ENCODE results near the gene LRMDA.

Gene LRMDA

GRCh38 chr10:76301950-76302349 lies 870.5 kb downstream of the LRMDA start:
- no peak for DNase-seq

DNA sequence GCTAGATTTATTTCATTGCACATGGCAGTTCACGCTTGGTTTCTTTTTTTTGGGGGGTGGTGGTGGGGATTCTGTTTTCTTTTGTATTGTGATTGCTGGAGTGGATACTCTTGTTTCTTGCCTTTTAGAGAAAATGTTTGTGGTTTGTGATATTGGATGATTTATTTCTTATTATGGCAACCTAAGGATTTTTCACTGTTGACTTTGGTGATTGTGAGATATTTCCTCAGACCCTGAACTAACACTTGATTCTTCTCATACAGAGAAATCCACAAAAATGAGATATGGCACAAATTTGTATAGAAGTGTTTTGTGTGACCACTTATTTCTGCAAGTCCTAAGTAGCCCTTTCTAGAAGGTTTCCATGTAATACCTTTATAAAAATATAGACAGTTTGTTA lies 871.1 kb downstream of the LRMDA start:
- DNase-seq = no peak

GRCh38 chr10:76302961-76303630 lies 871.7 kb downstream of the LRMDA start:
- DNase-seq = no peak

GRCh38 chr10:76303682-76304316 lies 872.4 kb downstream of the LRMDA start:
- peak; percentile 38 for DNase-seq

- DNase-seq = no peak
Measured at GRCh38 chr10:76305930-76306615, 874.6 kb downstream of the LRMDA start.

- DNase-seq = no peak
Measured at GRCh38 chr10:76306856-76307255, 875.4 kb downstream of the LRMDA start.

GRCh38 chr10:76309070-76309469 lies 877.6 kb downstream of the LRMDA start:
- no peak for DNase-seq

GRCh38 chr10:76309741-76310587 lies 878.5 kb downstream of the LRMDA start:
- no peak for DNase-seq

GRCh38 chr10:76310588-76311080 lies 879.2 kb downstream of the LRMDA start:
- DNase-seq = no peak

GRCh38 chr10:76311752-76312636 lies 880.6 kb downstream of the LRMDA start:
- DNase-seq = no peak

DNA sequence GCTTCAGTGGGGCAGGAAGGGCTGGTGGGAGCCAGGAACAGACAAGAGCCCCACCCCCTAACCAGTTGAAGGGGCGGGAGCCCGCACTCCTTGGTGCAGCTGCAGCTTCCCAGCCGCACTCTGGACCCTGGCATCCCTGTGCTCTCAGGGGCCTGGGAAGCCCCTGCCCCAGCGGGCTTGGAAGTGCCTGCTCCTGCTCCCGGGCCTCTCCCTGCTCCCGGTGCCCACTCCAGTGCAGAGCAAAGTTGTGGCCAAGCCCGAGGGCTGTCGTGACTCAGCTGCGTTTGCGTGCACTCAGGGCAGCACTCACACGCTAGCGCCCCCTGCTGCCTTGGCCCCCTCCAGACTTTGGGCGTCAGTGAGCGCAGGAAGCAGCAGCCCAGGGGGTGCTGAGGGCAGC lies 883.8 kb downstream of the LRMDA start:
- DNase-seq = no peak

GRCh38 chr10:76316234-76316633 lies 884.8 kb downstream of the LRMDA start:
- DNase-seq = no peak

- DNase-seq = no peak
Measured at GRCh38 chr10:76317078-76317477, 885.7 kb downstream of the LRMDA start.

- DNase-seq = no peak
Measured at GRCh38 chr10:76318211-76318610, 886.8 kb downstream of the LRMDA start.

DNA sequence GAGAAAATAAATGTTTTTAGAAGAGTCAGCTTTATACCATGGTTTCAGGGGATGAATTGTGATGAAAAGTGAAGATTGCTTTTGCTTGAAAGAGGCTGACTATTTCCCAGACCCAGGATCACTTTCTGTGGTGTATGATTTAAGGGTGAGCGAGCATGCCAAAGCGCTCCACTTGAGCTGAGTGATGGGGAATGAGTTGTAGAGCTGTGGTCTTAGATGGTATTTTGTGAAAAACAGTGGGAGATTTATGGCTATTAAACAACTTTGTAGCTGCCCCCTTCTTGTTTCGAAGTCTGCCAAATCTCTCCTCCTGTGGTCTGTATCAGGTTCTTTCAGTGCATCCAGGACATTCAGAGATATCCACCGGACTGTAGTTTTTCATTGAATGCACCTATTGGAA lies 888.2 kb downstream of the LRMDA start:
- DNase-seq = no peak

- no peak for DNase-seq
Measured at GRCh38 chr10:76324283-76324682, 892.9 kb downstream of the LRMDA start.

- no peak for DNase-seq
Measured at GRCh38 chr10:76327441-76327840, 896.0 kb downstream of the LRMDA start.

- DNase-seq = no peak
Measured at GRCh38 chr10:76328348-76328747, 896.9 kb downstream of the LRMDA start.

DNA sequence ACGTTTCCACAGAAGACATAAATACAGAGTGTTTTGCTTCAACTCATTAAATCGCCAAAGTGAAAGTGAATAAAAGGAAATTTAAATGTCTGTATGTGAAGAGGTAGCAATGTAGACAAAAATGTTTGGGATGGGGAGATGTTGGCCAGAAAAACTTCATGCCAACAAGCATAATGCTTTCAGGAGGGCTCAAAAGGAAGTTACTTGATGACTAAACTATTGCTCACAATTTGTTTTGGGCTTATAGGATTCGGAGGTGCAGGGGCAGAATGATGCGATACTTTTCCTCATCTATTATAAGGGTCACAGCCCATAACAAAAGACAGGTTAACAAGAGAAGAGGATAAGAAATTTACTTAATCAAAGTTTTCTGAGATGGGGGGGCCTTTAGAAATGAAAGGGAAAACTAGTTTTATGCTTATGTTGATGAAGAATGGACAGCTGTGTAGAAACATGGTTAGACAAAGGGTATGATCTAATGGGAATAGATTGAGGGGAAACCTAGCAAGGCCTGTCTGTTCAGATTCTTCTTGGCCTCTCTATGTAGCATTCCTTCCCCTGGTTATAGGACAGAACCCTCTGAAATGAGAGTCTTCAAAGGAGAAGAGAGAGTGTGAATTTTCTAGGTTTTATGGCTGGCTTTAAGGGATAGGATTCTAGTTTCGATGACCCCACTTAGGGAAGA lies 898.6 kb downstream of the LRMDA start:
- no peak for DNase-seq

DNA sequence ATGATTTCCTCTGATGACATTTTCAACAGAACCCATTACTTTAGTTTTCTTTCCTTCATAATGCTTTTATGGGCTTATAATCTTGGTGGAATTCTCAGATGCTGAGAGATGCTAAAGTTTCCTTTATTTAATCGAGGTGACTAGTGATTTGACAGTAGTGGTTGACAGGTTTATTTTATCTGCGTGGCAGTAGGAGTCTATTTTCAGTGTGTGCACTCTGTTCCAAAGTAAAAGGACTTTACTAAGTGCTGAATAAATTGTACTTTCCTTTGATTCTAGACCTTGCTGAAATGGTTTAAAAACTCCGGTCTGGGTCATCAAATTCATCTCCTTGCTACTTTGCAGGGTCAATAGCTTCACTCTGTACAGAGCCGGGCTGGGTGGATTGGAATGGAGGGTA lies 900.3 kb downstream of the LRMDA start:
- no peak for DNase-seq

- no peak for DNase-seq
Measured at GRCh38 chr10:76333326-76333725, 901.9 kb downstream of the LRMDA start.
